A549 (cell line): Measurements from ENCODE around the gene RTEL1. TPM values are rescaled to one million over a fixed set of nuclear protein-coding genes. Genes with fewer than 3 reads are reported as not detected.

Source experiments
- ATAC-seq, 2 experiments: fragments of 200-7000 bp in 1 of 2; fragments of >200 bp in 1 of 2; cut with Nextera tagmentation in 1 of 2; cut with Tn5 transposase in 1 of 2; 3 replicates each; pipeline versions ENCODE4 v1.8.0 to v1.9.1; 2018 to 2020; ENCODE audit warnings: mild to moderate bottlenecking in 1 of 2, moderate library complexity in 1 of 2
- CTCF ChIA-PET: fragments of 300-600 bp; sonication (Branson Sonifier 250); formaldehyde crosslinking; extraction: SDS; loops from one replicate; lab custom pipeline; 2021; ENCODE audit warnings: antibody characterized with exemption, inconsistent platforms; lab: Yijun Ruan, JAX
- POLR2A ChIA-PET: fragments of 350-600 bp; formaldehyde crosslinking; extraction: SDS; loops from one replicate; lab custom pipeline; 2021; ENCODE audit warnings: antibody characterized with exemption, inconsistent platforms; lab: Yijun Ruan, JAX
- DNase-seq, 2 experiments: peaks; one replicate each; pipeline versions ENCODE4 v3.0.0 to v3.0.0-alpha.2; 2011 to 2016; ENCODE audit warnings: low read depth in 1 of 2, low spot score in 1 of 2
- FAIRE-seq: peaks from 2 replicates; lab custom pipeline; 2011; peaks lifted over from hg19 to GRCh38; lab: Jason Lieb, UNC
- H3K27ac ChIP-seq, 2 experiments: fragments of >200 bp; sonication (Bioruptor Twin); formaldehyde crosslinking; 3 replicates each; pipeline ENCODE4 v1.5.1; 2016 to 2017
- H3K4me1 ChIP-seq: fragments of >200 bp; sonication (Bioruptor Twin); formaldehyde crosslinking; 3 replicates; pipeline ENCODE4 v1.6.1; 2016
- H3K4me2 ChIP-seq: fragments of >200 bp; sonication (Bioruptor Twin); formaldehyde crosslinking; 3 replicates; pipeline ENCODE4 v1.6.1; 2016
- H3K4me3 ChIP-seq: fragments of >200 bp; sonication (Bioruptor Twin); formaldehyde crosslinking; 3 replicates; pipeline ENCODE4 v1.5.1; 2016
- H3K9me3 ChIP-seq: fragments of >200 bp; sonication (Bioruptor Twin); formaldehyde crosslinking; 3 replicates; pipeline ENCODE4 v1.6.1; 2016
- BHLHE40 ChIP-seq: IDR thresholded peaks from 2 replicates; pipeline ENCODE4 v1.6.1; 2012; ENCODE audit warnings: low read depth, low read length, inconsistent platforms
- CBX8 ChIP-seq: fragments of 200-600 bp; sonication (generic); IDR thresholded peaks from 2 replicates; pipeline ENCODE4 v1.6.1; 2016
- CHD4 ChIP-seq: fragments of 200-600 bp; sonication (generic); IDR thresholded peaks from 2 replicates; pipeline ENCODE4 v1.6.1; 2016; ENCODE audit warnings: antibody characterized with exemption, mild to moderate bottlenecking, borderline replicate concordance
- CTCF ChIP-seq: fragments of >200 bp; sonication (Bioruptor Twin); formaldehyde crosslinking; IDR thresholded peaks from 3 replicates; pipeline ENCODE4 v1.5.1; 2016
- EHMT2 ChIP-seq: fragments of 200-600 bp; sonication (generic); IDR thresholded peaks from 2 replicates; pipeline ENCODE4 v1.6.1; 2016; ENCODE audit warnings: antibody characterized with exemption, low read depth, mild to moderate bottlenecking, moderate library complexity
- ESRRA ChIP-seq: fragments of 150-350 bp; IDR thresholded peaks from 2 replicates; pipeline ENCODE4 v1.6.1; 2014; ENCODE audit warnings: mild to moderate bottlenecking, low read length, borderline replicate concordance
- FOSB ChIP-seq: fragments of 250-450 bp; sonication (Bioruptor Pico); IDR thresholded peaks from 2 replicates; pipeline ENCODE4 v1.5.0; 2020; ENCODE audit warnings: mild to moderate bottlenecking, moderate library complexity
- FOXS1 ChIP-seq: fragments of 250-450 bp; sonication (Bioruptor Pico); IDR thresholded peaks from 2 replicates; pipeline ENCODE4 v1.5.0; 2020; ENCODE audit warnings: mild to moderate bottlenecking, moderate library complexity
- GATA3 ChIP-seq: IDR thresholded peaks from 2 replicates; pipeline ENCODE4 v1.6.1; 2012; ENCODE audit warnings: borderline replicate concordance
- HDAC2 ChIP-seq: fragments of 200-600 bp; sonication (generic); IDR thresholded peaks from 2 replicates; pipeline ENCODE4 v1.6.1; 2016
- HEYL ChIP-seq: fragments of 250-450 bp; sonication (Bioruptor Pico); IDR thresholded peaks from 2 replicates; pipeline ENCODE4 v1.8.0; 2021; ENCODE audit warnings: mild to moderate bottlenecking, moderate library complexity
- JUN ChIP-seq, 2 experiments: fragments of >200 bp; sonication (Bioruptor Twin); formaldehyde crosslinking; IDR thresholded peaks; 2 replicates in 1 of 2; 3 replicates in 1 of 2; pipeline ENCODE4 v1.6.1; 2016 to 2017
- NFE2L2 ChIP-seq: fragments of 150-350 bp; conservative IDR thresholded peaks from 2 replicates; pipeline ENCODE4 v1.6.1; 2014; ENCODE audit warnings: low read length
- PBX3 ChIP-seq: IDR thresholded peaks from 2 replicates; pipeline ENCODE4 v1.6.1; 2012
- RCOR1 ChIP-seq: fragments of 150-350 bp; IDR thresholded peaks from 2 replicates; pipeline ENCODE4 v1.6.1; 2014; ENCODE audit warnings: antibody characterized with exemption, low read length, low read depth
- REST ChIP-seq: fragments of 200-600 bp; sonication (generic); IDR thresholded peaks from 2 replicates; pipeline ENCODE4 v1.6.1; 2016; ENCODE audit warnings: antibody characterized with exemption, mild to moderate bottlenecking, moderate library complexity
- SREBF2 ChIP-seq: fragments of 450-650 bp; IDR thresholded peaks from 2 replicates; pipeline ENCODE4 v1.6.1; 2014; ENCODE audit warnings: mild to moderate bottlenecking, moderate library complexity
- TP53 ChIP-seq: fragments of 250-450 bp; sonication (Bioruptor Pico); IDR thresholded peaks from 2 replicates; pipeline ENCODE4 v1.5.0; 2021; ENCODE audit warnings: mild to moderate bottlenecking, moderate library complexity
- WGBS: methylation state at CpG from one replicate; pipeline ENCODE4 v1.1.6; 2017; ENCODE audit errors: missing lambda C conversion rate; 5-methylcytosine and 5-hydroxymethylcytosine counted together
- polyA plus RNA-seq, 4 experiments: library from polyadenylated mRNA; depleted of rRNA in 3 of 4; stranded (reverse); fragments of >200 nt; fragmentation: RNase III in 1 of 4; extraction: RNeasy Plus Mini Kit Qiagen cat#74134 plus additional on column Dnase treatment in 1 of 4; gene quantifications; 2 replicates in 3 of 4; 3 replicates in 1 of 4; pipeline ENCODE4 v1.2.3, GENCODE V29; 2011 to 2017

The RTEL1 gene
- polyA plus RNA-seq, 2 of the 4 experiments (the other 2 are of a cell fraction), result 11.3 to 12.6 TPM

GRCh38 chr20:63610581-63611435 lies 47.3 kb upstream of the RTEL1 start:
- no peak for ATAC-seq
- H3K9me3 ChIP-seq, result no peaks in the 10 kb centered on the region
- no peak overlapping the region for H3K4me3 ChIP-seq
- no peak for TF ChIP-seq CBX8
- no peak for TF ChIP-seq GATA3
- TF ChIP-seq TP53 (CRISPR knock-in tag), result no peak
- no peak for TF ChIP-seq JUN (IDR thresholded peaks at IDR 0.05)
- no peak for TF ChIP-seq REST
- no peak for TF ChIP-seq PBX3
- TF ChIP-seq HEYL (CRISPR knock-in tag), result no peak
- TF ChIP-seq, all 56 proteins: peak for 0
- no peak overlapping the region for H3K4me2 ChIP-seq
- CTCF ChIA-PET, result interaction anchor here (1.2 to 2.0 kb wide), 2 partner anchors 14 to 114 kb away, joined by 3 to 6 read pairs; no protein-coding TSS in a partner anchor
- H3K27ac ChIP-seq, result no peak overlapping the region
- FAIRE-seq (no peak), DNase-seq (no peak)
- WGBS, result 88% methylated on average over 14 of the region's 17 CpGs
- POLR2A ChIA-PET, result no interaction called here
- no peaks in the 10 kb centered on the region for H3K4me1 ChIP-seq

GRCh38 chr20:63611646-63612045 lies 46.5 kb upstream of the RTEL1 start:
- FAIRE-seq, result no peak

More at GRCh38 chr20:63611646-63612045, 46.5 kb upstream of the RTEL1 start:
- H3K4me1 ChIP-seq, result no peaks in the 10 kb centered on the region
- no peak overlapping the region for H3K4me2 ChIP-seq
- no peak overlapping the region for H3K27ac ChIP-seq
- no peak overlapping the region for H3K4me3 ChIP-seq
- DNase-seq, result no peak
- WGBS, result 94% methylated on average over 10 of the region's 10 CpGs
- H3K9me3 ChIP-seq, result no peaks in the 10 kb centered on the region
- no peak for TF ChIP-seq BHLHE40
- TF ChIP-seq NFE2L2, result no peak
- no peak for TF ChIP-seq EHMT2
- TF ChIP-seq RCOR1, result no peak
- no peak for TF ChIP-seq HEYL (CRISPR knock-in tag)
- no peak for TF ChIP-seq ESRRA
- no peak for TF ChIP-seq SREBF2
- TF ChIP-seq CTCF, result no peak
- TF ChIP-seq HDAC2, result no peak
- no peak for TF ChIP-seq FOXS1
- no peak for TF ChIP-seq CBX8
- no peak for TF ChIP-seq CHD4
- no peak for TF ChIP-seq GATA3
- no peak for TF ChIP-seq FOSB (CRISPR knock-in tag)
- TF ChIP-seq, all 56 proteins: peak for 0
- CTCF ChIA-PET, result interaction anchor here (2.0 kb wide), 1 partner anchor 13 kb away, joined by 6 read pairs; no protein-coding TSS in a partner anchor
- ATAC-seq, result no peak
- POLR2A ChIA-PET, result no interaction called here
